ENCODE measurements around the gene MRPS22. TPM values are rescaled to one million over a fixed set of nuclear protein-coding genes. Genes with fewer than 3 reads are reported as not detected.

MRPS22 gene
- total and polyA plus RNA-seq, 2 of the 13 experiments (the other 11 are each of a cell fraction or from before 2014, with no cell fraction given) = 52.7 to 113 TPM

GRCh38 chr3:139388821-139389551 lies 45.2 kb downstream of the MRPS22 start (continued):
- no peak for TF ChIP-seq LRRFIP1 (CRISPR knock-in tag; conservative IDR thresholded peaks at IDR 0.05)
- no peak for TF ChIP-seq KDM2A (CRISPR knock-in tag; IDR thresholded peaks at IDR 0.05; ENCODE audit: borderline replicate concordance, low read depth)
- no peak for TF ChIP-seq NPAS2 (CRISPR knock-in tag; IDR thresholded peaks at IDR 0.05; ENCODE audit: borderline replicate concordance)
- TF ChIP-seq REST (IDR thresholded peaks at IDR 0.05; ENCODE audit: borderline replicate concordance in 1 of 2, low read depth in 1 of 2, low read length in 2 of 2) = no peak
- no peak for TF ChIP-seq DNMT3B (CRISPR knock-in tag; conservative IDR thresholded peaks at IDR 0.05)
- no peak for TF ChIP-seq HOXA5 (CRISPR knock-in tag; IDR thresholded peaks at IDR 0.05)
- no peak for TF ChIP-seq RBM22 (optimal IDR thresholded peaks at IDR 0.05; ENCODE audit: low read length)
- no peak for TF ChIP-seq GTF2F1 (IDR thresholded peaks at IDR 0.05; ENCODE audit: low read length)
- peak; percentile 63; the same call in 1 of the 2 replicates for TF ChIP-seq ZNF343 (CRISPR knock-in tag; IDR thresholded peaks at IDR 0.05)
- TF ChIP-seq ZNF652 (CRISPR knock-in tag; IDR thresholded peaks at IDR 0.05; ENCODE audit: borderline replicate concordance, low read depth) = no peak
- no peak for TF ChIP-seq ZZZ3 (CRISPR knock-in tag; IDR thresholded peaks at IDR 0.05; ENCODE audit: borderline replicate concordance)
- no peak for TF ChIP-seq DR1 (CRISPR knock-in tag; IDR thresholded peaks at IDR 0.05)
- TF ChIP-seq UBTF (CRISPR knock-in tag; IDR thresholded peaks at IDR 0.05) = 0 out of 2 replicates have a peak, but pooled peaks have one; percentile 69
- TF ChIP-seq TCF7L2 (IDR thresholded peaks at IDR 0.05; ENCODE audit: low read depth, low read length) = no peak
- no peak; the same call in 1 of the 2 replicates for TF ChIP-seq ZBTB10 (CRISPR knock-in tag; IDR thresholded peaks at IDR 0.05; ENCODE audit: borderline replicate concordance)
- no peak for TF ChIP-seq MAFG (CRISPR knock-in tag; IDR thresholded peaks at IDR 0.05)
- TF ChIP-seq RARG (CRISPR knock-in tag; IDR thresholded peaks at IDR 0.05; ENCODE audit: low read depth) = no peak

All from HepG2 (cell line).